GM21529 (cell line): ENCODE data around the gene TCIRG1.

ENCODE experiments used
- ATAC-seq: cut with Tn5 transposase; IDR thresholded peaks from one replicate; pipeline ENCODE4 v1.9.1; 2021; ENCODE audit not compliant: unreplicated experiment

The TCIRG1 gene

GRCh38 chr11:68006606-68007166 is 32.1 kb upstream of the TCIRG1 start:
- ATAC-seq = no peak

GRCh38 chr11:68007498-68008380 is 31.1 kb upstream of the TCIRG1 start:
- ATAC-seq = no peak

- ATAC-seq = no peak
Measured at GRCh38 chr11:68008381-68009337, 30.2 kb upstream of the TCIRG1 start.

GRCh38 chr11:68009391-68010089 is 29.3 kb upstream of the TCIRG1 start:
- no peak for ATAC-seq

GRCh38 chr11:68010090-68011041 is 28.5 kb upstream of the TCIRG1 start, which contains the start of gene ALDH3B1:
TSS of gene ALDH3B1 (plus strand) at chr11:68010327. CDS start at chr11:68015298, 4,971 bp downstream.
- no peak for ATAC-seq

- ATAC-seq = no peak
Measured at GRCh38 chr11:68011051-68011943, 27.5 kb upstream of the TCIRG1 start.

GRCh38 chr11:68012044-68012842 is 26.6 kb upstream of the TCIRG1 start:
- no peak for ATAC-seq

- ATAC-seq = no peak
Measured at GRCh38 chr11:68012843-68013610, 25.8 kb upstream of the TCIRG1 start.

GRCh38 chr11:68013611-68014156 is 25.1 kb upstream of the TCIRG1 start:
- no peak for ATAC-seq

GRCh38 chr11:68014157-68014946 is 24.5 kb upstream of the TCIRG1 start:
- no peak for ATAC-seq

- ATAC-seq = no peak
Measured at GRCh38 chr11:68014947-68015447, 23.8 kb upstream of the TCIRG1 start.

GRCh38 chr11:68015467-68015866 is 23.4 kb upstream of the TCIRG1 start:
- ATAC-seq = no peak

GRCh38 chr11:68016161-68016903 is 22.5 kb upstream of the TCIRG1 start:
- ATAC-seq = no peak

GRCh38 chr11:68016904-68017817 is 21.7 kb upstream of the TCIRG1 start:
- no peak for ATAC-seq
